Measurements from ENCODE around the gene PRSS12.
A peak's percentile ranks its signal among the peaks of the same experiment; 100 is the strongest.

The PRSS12 gene

GRCh38 chr4:118356111-118356510 is 3.3 kb upstream of the PRSS12 start:
- no peak for DNase-seq (ENCODE audit: low spot score)

- DNase-seq (ENCODE audit: low spot score), result no peak
Measured at GRCh38 chr4:118354913-118355312, 2.1 kb upstream of the PRSS12 start.

- DNase-seq (ENCODE audit: low spot score), result peak; percentile 36
Measured at GRCh38 chr4:118353534-118354030, 779 bp upstream of the PRSS12 start.

GRCh38 chr4:118351851-118352827 is 664 bp downstream of the PRSS12 start:
- DNase-seq (ENCODE audit: low spot score), result peak; percentile 78

- DNase-seq (ENCODE audit: low spot score), result no peak
Measured at GRCh38 chr4:118350961-118351360, 1.8 kb downstream of the PRSS12 start.

GRCh38 chr4:118348886-118349285 is 3.9 kb downstream of the PRSS12 start:
- DNase-seq (ENCODE audit: low spot score), result no peak

- no peak for DNase-seq (ENCODE audit: low spot score)
Measured at GRCh38 chr4:118346495-118346894, 6.3 kb downstream of the PRSS12 start.

- no peak for DNase-seq (ENCODE audit: low spot score)
Measured at GRCh38 chr4:118345813-118346212, 7.0 kb downstream of the PRSS12 start.

GRCh38 chr4:118344801-118345200 is 8.0 kb downstream of the PRSS12 start:
- DNase-seq (ENCODE audit: low spot score), result no peak

- no peak for DNase-seq (ENCODE audit: low spot score)
Measured at GRCh38 chr4:118343501-118343900, 9.3 kb downstream of the PRSS12 start.

GRCh38 chr4:118340109-118340508 is 12.7 kb downstream of the PRSS12 start:
- no peak for DNase-seq (ENCODE audit: low spot score)

GRCh38 chr4:118338981-118339765 is 13.6 kb downstream of the PRSS12 start:
- DNase-seq (ENCODE audit: low spot score), result no peak

GRCh38 chr4:118338518-118338917 is 14.3 kb downstream of the PRSS12 start:
- DNase-seq (ENCODE audit: low spot score), result no peak

- DNase-seq (ENCODE audit: low spot score), result no peak
Measured at GRCh38 chr4:118337954-118338353, 14.8 kb downstream of the PRSS12 start.

- DNase-seq (ENCODE audit: low spot score), result no peak
Measured at GRCh38 chr4:118335774-118336173, 17.0 kb downstream of the PRSS12 start.

- no peak for DNase-seq (ENCODE audit: low spot score)
Measured at GRCh38 chr4:118335324-118335723, 17.5 kb downstream of the PRSS12 start.

- no peak for DNase-seq (ENCODE audit: low spot score)
Measured at GRCh38 chr4:118331352-118331751, 21.5 kb downstream of the PRSS12 start.

- no peak for DNase-seq (ENCODE audit: low spot score)
Measured at GRCh38 chr4:118329849-118330248, 23.0 kb downstream of the PRSS12 start.

GRCh38 chr4:118327554-118328241 is 25.1 kb downstream of the PRSS12 start:
- DNase-seq (ENCODE audit: low spot score), result no peak

GRCh38 chr4:118326585-118326984 is 26.2 kb downstream of the PRSS12 start:
- no peak for DNase-seq (ENCODE audit: low spot score)

- no peak for DNase-seq (ENCODE audit: low spot score)
Measured at GRCh38 chr4:118325431-118325830, 27.4 kb downstream of the PRSS12 start.

GRCh38 chr4:118322831-118323502 is 29.8 kb downstream of the PRSS12 start:
- DNase-seq (ENCODE audit: low spot score), result no peak
